ENCODE measurements around the gene LRP1B. TPM values are rescaled to one million over a fixed set of nuclear protein-coding genes. Genes with fewer than 3 reads are reported as not detected.

LRP1B gene
- total RNA-seq, 4 donors from 2014 or later: 0.85 to 3.3 (median 1.1) TPM; not detected in 1

DNA sequence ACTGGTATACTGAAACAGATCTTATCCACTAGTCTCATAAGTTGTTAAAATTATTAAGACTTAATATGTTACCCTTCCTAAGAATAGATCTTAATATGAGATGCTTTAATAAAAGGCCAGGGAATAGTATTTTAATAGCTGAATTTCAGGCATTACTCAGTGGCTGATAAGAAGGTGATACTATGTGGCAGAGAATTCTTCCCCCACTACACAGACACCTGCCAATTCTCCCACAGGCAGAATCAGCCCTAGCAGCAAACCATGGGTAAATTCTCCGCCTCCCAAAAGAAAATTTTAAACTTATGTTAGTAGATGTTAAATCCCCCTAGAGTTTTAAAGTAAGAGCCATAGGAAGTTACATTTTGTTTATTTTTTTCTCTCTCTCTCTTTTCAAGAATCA lies 888.8 kb downstream of the LRP1B start:
- DNase-seq: no peak
- no peak overlapping the region for H3K27ac ChIP-seq
- H3K4me3 ChIP-seq: no peak overlapping the region
- no peaks in the 10 kb centered on the region for H3K4me1 ChIP-seq
- no peaks in the 10 kb centered on the region for H3K36me3 ChIP-seq
- TF ChIP-seq POLR2A (IDR thresholded peaks at IDR 0.05): no peak
- TF ChIP-seq, protein P1, sequence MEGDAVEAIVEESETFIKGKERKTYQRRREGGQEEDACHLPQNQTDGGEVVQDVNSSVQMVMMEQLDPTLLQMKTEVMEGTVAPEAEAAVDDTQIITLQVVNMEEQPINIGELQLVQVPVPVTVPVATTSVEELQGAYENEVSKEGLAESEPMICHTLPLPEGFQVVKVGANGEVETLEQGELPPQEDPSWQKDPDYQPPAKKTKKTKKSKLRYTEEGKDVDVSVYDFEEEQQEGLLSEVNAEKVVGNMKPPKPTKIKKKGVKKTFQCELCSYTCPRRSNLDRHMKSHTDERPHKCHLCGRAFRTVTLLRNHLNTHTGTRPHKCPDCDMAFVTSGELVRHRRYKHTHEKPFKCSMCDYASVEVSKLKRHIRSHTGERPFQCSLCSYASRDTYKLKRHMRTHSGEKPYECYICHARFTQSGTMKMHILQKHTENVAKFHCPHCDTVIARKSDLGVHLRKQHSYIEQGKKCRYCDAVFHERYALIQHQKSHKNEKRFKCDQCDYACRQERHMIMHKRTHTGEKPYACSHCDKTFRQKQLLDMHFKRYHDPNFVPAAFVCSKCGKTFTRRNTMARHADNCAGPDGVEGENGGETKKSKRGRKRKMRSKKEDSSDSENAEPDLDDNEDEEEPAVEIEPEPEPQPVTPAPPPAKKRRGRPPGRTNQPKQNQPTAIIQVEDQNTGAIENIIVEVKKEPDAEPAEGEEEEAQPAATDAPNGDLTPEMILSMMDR (IDR thresholded peaks at IDR 0.05): no peak
- no peaks in the 10 kb centered on the region for H3K9me3 ChIP-seq
- no peaks in the 10 kb centered on the region for H3K27me3 ChIP-seq

DNA sequence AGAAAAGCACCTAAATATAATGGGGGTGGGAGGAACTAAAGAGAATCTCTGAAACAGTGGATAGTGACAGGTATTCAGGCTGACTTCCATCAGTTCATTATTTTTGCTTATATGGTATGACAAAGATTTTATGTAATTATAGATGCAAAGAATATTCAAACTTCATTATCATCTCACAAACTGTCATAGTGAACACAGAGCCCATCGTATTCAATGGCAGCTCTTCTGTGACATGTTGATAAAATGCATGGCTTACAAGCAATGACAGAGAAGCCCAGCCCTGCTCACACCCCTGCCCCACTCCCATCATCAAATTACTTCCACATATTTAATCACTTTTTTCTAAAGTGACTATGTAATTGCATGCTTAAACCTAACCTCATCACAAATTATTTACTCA lies 904.3 kb downstream of the LRP1B start:
- H3K9me3 ChIP-seq: no peaks in the 10 kb centered on the region
- H3K4me1 ChIP-seq: no peaks in the 10 kb centered on the region
- no peak overlapping the region for H3K27ac ChIP-seq
- H3K4me3 ChIP-seq: no peak overlapping the region
- no peak for TF ChIP-seq POLR2A (IDR thresholded peaks at IDR 0.05)
- TF ChIP-seq, protein P1 (IDR thresholded peaks at IDR 0.05): no peak
- H3K36me3 ChIP-seq: no peaks in the 10 kb centered on the region
- no peaks in the 10 kb centered on the region for H3K27me3 ChIP-seq
- no peak for DNase-seq

DNA sequence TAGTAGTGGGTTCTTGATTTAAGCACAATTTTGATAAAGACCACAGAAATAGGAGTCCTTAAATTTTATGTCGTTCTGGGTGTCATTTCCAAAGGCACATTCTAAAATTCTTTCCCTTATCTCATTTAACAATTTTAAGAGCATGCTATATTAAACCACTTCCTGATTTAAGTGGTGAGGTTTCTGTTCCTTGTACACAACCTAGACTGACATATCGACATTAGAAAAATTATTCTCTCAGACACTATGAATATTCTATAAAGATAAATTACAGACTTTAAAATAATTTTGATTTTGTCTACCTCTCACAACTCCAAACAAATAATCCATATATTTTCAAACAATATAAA lies 923.8 kb downstream of the LRP1B start:
- H3K27me3 ChIP-seq: no peaks in the 10 kb centered on the region
- H3K27ac ChIP-seq: no peak overlapping the region
- H3K4me3 ChIP-seq: no peak overlapping the region
- no peaks in the 10 kb centered on the region for H3K36me3 ChIP-seq
- H3K4me1 ChIP-seq: no peaks in the 10 kb centered on the region
- DNase-seq: no peak
- no peaks in the 10 kb centered on the region for H3K9me3 ChIP-seq
- TF ChIP-seq, protein P1 (IDR thresholded peaks at IDR 0.05): no peak
- TF ChIP-seq POLR2A (IDR thresholded peaks at IDR 0.05): no peak

DNA sequence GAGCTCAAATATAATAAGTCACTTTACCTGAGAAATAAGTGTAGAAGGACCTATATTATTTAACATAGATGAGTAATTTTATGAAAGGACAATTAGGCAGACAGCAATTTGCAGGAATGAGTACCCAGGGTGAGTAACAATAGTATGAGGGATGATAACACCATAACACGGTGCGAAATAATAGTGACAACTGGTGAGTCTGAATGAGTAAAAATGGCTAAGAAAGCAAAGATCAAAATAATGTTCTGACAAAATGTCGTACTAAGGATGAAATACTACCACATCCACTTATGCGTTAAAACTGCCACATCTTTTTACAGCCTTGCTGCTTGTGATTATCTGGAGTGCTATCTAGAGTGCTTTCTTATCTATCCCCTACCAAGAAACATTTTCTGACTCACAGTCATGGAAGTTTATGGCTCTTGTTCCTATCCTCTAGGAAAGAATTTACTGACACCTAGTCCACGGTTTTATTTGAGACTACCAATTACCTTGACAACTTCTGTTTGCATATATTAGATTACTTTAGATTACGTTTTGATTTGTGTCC lies 929.7 kb downstream of the LRP1B start:
- Histone ChIP-seq H3K27ac (no peak overlapping the region), H3K27me3 (no peaks in the 10 kb centered on the region), H3K9me3 (no peaks in the 10 kb centered on the region), H3K4me3 (no peak overlapping the region), H3K4me1 (no peaks in the 10 kb centered on the region), H3K36me3 (no peaks in the 10 kb centered on the region)
- no peak for TF ChIP-seq POLR2A (IDR thresholded peaks at IDR 0.05)
- TF ChIP-seq, protein P1 (IDR thresholded peaks at IDR 0.05): no peak
- DNase-seq: no peak

DNA sequence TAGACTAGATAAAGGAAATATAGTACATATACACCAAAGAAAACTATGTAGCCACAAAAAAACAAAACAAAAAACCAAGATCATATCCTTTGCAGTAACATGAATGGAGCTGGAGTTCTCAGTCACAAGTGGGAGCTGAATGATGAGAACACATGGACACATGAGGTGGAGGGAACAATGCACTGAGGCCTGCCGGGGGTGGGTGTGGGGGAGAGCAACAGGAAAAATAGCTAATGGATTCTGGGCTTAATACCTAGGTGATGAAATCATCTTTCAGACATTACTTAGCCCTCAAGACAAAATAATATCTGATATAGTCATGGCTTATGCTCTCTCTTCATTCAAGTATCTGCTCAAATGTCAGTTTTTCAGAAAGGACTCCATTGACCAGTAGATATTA lies 930.6 kb downstream of the LRP1B start:
- Histone ChIP-seq H3K4me3 (no peak overlapping the region), H3K27me3 (no peaks in the 10 kb centered on the region), H3K4me1 (no peaks in the 10 kb centered on the region), H3K36me3 (no peaks in the 10 kb centered on the region), H3K27ac (no peak overlapping the region), H3K9me3 (no peaks in the 10 kb centered on the region)
- TF ChIP-seq, protein P1 (IDR thresholded peaks at IDR 0.05): no peak
- no peak for TF ChIP-seq POLR2A (IDR thresholded peaks at IDR 0.05)
- no peak for DNase-seq

DNA sequence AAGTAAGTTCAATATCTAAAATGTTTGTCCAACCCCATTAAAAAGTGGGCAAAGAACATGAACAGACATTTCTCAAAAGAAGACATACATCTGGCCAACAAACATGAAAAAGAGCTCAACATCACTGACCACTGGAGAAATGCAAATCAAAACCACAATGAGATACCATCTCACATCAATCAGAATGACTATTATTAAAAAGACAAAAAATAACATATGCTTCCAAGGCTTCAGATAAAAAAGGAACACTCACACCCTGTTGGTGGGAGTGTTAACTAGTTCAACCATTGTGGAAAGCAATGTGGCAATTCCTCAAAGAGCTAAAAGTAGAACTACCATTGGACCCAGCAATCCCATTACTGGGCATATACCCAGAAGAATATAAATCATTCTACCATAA lies 931.1 kb downstream of the LRP1B start:
- Histone ChIP-seq H3K9me3 (no peaks in the 10 kb centered on the region), H3K27ac (no peak overlapping the region), H3K4me1 (no peaks in the 10 kb centered on the region), H3K36me3 (no peaks in the 10 kb centered on the region), H3K4me3 (no peak overlapping the region), H3K27me3 (no peaks in the 10 kb centered on the region)
- no peak for DNase-seq
- TF ChIP-seq POLR2A (IDR thresholded peaks at IDR 0.05): no peak
- TF ChIP-seq, protein P1 (IDR thresholded peaks at IDR 0.05): no peak

Measured in Peyer's patch (tissue), 4 donors.